ENCODE data around the gene WEE2.
A peak's percentile ranks its signal among the peaks of the same experiment; 100 is the strongest.

Gene WEE2

DNA sequence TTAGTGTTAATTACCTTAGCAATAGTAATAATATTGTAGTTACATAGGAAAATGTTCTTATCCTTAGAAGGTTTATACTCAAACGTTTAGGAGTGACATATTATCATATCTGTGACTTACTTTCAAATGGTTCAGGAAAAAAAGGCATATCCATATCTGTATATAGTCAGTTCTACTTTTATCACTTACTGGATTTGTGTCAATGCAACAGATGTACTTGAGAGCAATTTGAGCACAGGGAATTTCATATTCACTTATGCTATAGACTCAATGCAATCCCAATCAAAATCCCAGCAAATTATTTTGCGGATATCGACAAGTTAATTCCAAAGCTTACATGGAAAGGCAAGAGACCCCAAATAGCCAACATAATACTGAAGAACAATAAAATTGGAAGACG, 16.2 kb upstream of the WEE2 start:
- no peak for DNase-seq

DNA sequence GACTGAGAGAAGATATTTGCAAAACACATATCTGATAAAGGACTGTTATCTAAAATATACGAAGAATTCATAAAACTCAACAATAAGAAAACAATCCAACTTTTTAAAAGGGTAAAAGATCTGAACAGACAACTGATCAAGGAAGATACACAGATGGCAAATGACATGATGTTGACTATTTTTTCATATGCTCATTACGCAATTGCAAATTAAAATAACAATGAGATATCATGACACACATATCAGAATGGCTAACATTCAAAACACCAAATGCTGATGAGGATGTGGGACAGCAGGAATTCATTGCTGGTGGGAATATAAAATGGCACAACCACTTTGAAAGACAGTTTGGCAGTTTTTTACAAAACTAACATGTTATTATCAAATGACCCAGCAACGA, 15.1 kb upstream of the WEE2 start:
- DNase-seq = no peak

DNA sequence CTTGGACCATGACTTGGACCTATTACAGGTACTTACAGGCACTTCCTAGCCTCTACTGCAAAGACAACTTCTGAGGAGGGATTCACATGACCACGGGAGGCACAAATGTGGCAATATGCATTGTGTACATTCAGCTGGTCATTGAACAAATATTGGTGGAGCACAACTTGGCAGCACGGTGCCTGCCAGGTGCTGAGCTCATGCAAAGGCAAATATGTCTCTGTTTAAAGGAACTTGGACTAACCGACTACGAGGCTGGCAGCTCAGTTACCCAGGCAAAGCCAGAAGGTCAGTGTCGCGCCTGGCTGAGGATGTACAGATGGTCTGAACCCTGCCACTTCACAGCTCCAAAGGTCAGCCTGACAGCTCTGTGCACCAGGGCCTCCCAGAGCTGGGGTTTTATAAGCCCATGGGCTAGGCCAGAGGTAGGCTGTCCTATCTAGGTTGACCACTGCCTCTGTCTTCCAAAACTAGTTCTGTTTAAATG, 12.3 kb upstream of the WEE2 start:
- no peak for DNase-seq

DNA sequence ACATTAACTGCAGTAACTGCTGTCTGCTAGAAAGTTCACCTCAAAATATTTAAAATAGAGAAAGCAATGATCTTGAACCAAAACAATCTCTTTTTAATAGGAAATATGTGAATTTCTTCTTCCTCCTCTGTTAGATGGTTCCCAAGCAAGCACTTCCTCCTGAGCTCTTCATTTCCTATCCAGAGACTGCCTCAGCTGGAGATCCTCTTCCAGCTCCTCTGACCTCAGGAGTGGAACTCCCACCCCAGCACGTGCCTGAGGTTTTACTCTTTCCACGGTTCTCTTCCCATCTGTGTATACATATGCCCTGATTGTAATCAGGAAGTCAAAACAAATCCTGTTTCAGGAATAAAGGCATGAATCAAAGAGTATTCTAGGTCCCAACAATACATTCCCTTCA, 11.8 kb upstream of the WEE2 start:
- DNase-seq = no peak

DNA sequence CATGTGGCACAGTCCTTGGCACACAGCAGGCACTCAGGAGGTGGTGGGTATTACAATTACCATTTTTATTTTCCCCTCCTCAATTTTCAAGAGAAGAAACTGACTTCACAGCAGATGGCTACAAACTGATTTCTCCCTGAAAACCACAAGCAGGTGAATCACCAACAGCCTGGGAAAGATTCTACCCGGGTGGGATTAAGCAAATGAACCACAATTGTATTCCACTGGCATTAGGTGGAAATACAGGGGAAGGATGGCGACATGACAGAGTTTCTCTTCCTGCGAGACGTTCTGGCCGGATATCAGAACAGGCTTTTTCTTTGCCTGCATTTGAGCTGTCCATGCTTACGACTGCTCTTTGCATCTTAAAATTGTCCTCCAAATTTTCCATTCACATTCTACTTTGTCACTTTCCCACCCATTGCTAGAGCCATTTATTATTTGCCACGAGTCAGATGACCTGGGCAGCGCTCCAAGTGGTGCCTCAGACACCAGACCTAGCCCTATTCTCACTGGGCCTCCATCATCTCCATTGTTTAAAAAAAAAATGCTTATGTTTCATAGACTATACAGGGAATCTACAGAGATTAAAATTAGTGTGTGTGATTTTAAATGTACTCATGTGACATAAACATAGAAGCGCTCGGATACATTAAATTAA, 10.8 kb upstream of the WEE2 start:
- DNase-seq = no peak

DNA sequence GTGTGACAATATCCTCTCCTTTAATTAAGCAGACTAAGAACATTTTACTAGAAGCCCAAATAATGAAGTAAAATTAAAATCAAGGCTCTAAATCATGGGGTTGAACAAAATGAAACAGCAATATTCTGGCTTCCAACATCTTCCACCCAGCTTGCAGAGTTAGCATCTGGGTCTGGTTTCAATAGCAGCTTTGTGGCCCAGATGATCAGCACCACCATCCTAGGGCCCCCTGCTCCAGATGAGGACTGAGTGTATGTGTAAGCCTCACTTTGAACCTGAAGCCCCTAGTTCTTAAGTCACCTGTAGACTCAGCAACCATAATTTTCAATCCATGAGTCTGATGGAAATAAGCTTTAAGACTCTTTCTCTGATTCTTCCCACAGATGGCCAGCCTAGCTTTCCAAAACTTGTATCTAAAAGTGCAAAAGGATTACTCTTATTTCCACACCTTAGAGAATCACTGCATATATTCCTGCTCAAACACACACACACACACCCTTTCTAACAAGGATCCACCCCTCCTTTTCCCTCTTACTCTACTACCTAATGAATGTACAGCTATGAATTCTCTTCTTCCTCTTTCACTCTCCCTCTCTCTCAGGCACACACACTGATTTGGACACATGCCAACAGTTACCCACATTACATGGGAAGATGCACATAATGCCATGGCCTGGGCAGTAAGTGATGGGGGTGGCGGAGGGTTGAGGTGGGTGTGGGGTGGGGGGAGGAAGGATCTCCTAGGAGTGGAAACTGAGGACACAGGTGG, 9.7 kb upstream of the WEE2 start:
- DNase-seq = no peak

DNA sequence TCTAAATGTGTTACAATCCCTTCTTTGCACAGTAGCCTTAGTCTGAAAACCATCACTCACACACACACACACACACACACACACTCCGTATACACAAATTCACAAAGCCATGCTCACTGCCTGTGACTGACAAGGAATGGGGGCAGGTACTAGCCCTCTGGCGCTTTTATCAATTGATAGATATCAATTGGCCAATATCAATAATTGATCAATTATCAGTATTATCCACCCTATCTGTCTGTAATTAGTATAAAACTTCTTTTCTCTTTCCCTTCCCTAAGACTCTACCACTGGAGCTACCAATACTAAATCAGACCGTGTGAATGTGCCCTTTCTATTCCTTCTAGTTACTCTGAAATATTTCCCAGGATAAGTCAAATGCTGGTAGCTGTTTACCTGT, 8.3 kb upstream of the WEE2 start:
- DNase-seq = no peak

DNA sequence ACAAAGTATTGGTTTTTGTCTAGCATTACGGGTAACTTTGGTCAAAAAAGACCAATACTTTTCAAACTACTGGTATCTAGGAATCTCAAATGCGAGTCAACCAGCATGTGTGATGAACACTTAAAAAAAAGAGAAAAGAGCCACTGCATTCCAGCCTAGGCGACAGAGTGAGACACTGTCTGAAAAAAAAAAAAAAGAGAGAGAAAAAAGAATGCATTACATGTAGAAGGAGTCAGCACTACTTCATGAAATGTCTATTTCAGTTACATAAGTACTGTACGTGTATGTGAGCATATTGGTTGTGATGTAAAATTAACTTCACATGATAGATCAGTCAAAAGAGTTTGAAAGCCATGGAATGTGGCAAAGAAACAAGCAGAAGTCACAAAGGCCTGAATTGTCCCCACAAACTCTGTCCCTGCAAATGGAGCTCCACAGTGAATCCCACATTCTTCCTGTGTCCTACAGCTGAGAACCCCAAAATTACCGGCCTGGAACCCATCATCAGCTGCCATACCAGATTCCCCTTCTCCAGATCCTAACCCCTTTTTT, 7.8 kb upstream of the WEE2 start:
- no peak for DNase-seq

DNA sequence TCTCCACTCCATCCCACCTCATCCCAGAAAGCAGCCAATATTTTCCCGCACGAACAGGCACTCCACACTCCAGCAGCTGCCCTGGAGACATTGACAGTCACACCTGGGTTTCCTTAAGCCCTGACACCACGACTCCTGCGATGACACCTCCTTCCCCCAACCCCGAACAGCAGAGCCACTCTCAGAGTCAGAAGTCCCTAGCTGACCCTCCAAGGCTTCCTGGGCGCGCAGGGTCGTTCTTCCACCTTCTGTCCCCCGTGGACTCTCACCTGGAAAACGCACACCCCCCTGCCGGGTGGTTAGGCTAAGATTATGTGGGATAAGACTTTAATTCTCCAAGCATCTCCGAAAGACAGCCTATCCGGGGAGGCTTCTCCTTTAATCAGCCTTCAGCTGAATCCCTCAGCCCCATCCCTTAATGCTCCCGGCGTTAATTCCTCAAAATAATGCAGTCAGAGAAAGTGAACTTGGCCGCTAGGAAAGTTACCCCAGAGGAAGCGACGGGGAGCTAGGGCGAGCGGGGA, 7.2 kb upstream of the WEE2 start:
- no peak for DNase-seq

DNA sequence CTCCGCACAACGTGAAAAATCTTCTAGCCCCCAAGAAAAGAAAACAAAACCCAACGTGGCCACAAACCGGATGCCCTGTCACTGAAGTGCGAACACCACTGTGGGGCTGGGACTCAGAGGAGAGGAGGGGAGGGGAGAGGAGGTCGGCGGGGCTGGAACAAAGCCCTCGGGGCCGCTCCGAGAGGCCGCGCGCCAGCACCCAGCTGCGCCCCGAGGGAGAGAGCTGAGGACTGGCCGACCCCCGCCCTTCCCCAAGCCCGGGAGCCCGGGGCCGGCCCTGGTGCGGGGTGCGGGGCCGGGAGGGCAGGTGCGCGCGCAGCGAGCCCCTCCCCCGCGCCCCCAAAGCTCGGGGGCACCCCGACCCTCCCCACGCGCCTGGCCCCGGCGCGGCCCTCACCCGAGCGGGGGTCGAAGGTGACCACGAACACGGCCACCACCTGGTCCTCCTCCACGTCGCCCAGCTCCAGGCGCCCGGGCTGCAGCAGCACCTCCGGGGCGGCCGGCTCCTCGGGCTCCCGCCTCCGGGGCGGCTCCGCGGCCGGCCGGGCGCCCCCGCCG, 6.6 kb upstream of the WEE2 start:
- DNase-seq = peak; percentile 34

DNA sequence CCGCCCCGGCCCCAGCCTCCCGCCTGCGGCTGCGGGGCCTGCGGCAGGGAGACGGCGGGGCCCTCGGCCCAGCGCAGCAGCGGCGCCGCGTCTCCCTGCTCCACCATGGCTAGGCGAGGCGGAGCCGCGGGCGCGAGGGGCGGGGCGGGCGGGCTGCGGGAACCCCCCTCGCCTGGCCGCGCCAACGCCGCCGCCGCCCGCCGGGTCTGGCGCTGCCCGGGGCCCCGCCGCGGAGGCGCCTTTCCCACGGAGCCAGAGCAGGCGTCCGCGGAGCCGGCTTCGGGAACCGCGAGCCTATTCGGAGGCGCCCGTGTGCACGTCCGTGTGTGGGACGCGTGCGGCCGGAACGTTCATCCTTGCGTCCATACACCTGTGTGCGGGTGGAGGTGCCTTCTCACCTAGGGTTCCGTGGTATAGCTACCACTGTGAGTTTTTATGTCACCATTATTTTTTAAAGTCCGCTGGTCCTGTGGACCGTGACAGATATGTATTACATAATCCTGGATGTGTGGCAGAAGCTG, 6.0 kb upstream of the WEE2 start, which contains the start of gene DENND11:
TSS of gene DENND11 (minus strand) at position 120 of the 521 bp plus-strand sequence. CDS start at position 107, 13 bp downstream.
- peak; percentile 43 for DNase-seq

DNA sequence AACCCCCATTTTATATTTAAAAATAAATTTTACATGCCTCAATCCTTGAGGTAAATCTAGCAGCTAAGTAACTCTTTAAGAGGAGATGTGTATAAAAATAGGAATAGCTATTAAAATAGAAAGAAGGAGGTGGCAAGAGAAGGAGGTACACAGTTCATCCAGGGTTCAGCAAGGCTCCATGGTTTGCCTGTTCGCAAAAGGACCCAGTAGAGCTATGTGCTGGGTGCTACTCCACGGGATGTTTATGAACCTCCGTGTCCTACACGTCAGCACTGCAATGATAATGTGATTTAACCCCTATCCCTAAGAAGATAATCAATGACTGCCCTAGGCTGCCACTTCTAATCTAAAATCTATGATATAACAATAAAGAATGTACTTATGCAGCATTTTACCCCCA, 5.3 kb upstream of the WEE2 start:
- no peak for DNase-seq

DNA sequence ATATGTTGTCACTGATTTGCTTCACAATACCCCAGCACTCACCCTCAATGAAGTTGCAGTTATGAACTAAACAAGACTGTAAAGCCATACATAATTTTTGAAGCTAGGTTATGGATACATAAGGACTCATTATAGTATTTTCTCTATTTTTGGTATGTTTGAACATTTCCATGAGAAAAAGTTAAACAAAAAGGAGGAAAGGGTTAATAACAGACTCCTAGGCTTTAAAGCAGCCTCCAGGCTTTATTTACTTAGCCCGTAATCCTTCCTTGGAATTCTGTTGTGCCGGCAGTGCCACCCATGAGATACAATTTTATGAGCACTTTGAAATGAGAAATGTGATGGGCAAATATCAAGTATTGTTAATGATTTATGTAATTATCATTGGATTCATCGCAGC, 4.0 kb upstream of the WEE2 start:
- DNase-seq = no peak

DNA sequence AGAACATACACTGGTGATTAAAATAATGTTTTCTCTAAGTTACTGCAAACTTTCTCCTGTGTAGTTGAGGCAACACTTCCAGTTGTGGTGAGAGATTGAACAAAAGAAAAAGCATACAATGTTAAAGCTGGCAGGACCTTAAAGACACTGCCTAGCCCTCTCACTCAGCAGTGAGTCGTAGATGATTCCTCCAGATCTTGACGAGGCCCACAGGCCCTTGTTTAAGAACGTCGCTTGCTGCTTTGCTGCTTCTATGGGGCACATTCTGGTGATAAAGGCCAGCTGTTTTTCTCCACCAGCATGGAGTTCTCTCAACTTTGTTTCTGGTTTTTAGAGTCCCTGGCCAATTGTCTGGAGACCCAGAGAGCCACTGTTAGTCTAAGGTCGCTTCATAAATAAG, 3.4 kb upstream of the WEE2 start:
- no peak for DNase-seq

DNA sequence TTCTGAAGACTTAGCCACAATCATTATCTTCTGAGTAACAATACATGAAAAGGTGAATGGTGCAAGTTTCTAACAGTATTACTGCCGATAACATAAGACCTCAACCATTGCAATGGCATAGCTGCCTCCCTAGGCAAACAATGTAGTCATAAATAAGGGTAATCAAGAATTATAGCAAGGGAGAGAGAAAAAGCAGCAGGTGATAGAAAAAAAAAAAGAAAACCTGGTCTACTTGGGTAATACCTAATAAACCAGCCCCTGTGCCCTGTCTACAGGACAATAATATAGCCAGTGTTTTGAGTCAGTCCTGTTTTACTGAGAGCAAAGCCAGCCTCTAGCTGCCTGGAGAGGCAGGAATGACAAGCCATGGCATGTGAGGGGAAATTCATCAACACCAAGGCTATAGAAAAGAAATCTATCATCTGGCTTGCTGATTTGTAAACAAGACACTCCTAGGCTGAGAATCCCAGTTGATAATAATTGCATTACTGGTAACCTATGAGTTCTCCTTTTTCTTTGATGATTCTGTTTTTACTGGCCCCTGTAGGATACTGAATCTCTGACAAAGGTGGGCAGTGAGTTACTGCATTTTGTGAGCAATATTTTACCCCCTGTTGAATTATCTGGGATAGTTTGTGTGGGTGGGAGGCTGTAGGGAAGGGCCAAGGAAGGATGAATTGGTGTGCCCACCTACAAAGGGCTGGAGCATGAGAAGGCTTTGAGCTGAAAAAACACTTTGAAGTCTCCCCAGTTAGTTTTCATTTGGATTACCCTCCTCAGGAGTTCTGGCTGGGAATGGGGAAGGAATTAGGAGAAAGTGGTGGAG, 1.7 kb upstream of the WEE2 start:
- DNase-seq = no peak

DNA sequence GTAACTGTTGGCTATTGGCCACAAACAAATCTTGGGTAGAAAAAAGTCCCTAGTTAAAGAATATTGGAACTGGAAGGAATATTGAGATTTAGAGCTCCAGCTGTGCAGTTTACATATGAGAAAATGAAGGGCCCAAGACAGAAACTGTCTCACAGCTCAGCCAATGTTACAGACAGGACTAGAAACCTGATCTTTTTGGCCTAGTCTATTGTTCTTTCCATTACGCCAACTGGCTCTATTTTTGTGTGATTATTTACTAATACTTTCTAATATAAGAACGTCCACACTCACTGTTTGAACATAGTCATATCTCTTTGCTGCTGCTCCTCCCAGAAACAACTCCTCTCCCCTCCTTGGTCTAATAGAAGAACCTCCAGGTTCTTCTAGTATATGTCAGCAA, 1.2 kb downstream of the WEE2 start:
- no peak for DNase-seq

DNA sequence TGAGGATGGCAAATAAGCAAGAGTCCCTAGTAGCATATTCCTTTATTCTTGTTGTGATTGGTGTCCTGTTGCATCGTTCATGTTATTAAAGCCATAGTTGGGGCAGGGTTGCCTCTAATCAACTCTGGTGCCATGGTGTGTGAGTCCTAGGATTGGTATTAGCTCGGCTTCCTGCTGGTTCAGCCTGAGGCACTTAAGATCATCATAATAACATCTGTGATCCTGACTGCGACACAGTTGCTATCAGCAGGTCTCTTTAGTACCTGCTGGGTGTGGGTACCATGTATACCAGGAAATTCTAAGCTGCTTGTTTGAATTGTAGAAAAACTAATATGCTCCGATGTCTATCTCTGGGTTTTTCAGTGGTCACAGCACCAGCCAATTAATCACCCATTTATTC, 1.6 kb downstream of the WEE2 start:
- no peak for DNase-seq

DNA sequence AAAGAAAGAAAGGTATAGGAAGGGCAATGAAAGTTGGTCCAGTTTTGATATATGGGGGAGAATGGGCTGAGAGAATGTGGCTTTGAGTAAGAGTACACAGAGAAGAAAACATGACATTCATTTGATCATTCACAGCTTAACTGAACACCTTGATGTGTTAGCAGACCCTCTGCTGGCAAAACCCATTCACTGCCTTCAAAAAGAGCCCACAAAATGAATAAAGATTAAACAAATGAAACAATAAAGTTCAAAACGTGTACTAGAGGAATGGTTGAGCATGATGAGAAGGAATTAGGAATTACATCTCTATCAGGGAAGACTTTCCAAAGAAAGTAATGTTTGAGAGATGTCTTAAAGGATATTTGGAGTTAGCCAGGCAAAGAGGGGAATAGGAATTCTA, 2.1 kb downstream of the WEE2 start:
- no peak for DNase-seq

DNA sequence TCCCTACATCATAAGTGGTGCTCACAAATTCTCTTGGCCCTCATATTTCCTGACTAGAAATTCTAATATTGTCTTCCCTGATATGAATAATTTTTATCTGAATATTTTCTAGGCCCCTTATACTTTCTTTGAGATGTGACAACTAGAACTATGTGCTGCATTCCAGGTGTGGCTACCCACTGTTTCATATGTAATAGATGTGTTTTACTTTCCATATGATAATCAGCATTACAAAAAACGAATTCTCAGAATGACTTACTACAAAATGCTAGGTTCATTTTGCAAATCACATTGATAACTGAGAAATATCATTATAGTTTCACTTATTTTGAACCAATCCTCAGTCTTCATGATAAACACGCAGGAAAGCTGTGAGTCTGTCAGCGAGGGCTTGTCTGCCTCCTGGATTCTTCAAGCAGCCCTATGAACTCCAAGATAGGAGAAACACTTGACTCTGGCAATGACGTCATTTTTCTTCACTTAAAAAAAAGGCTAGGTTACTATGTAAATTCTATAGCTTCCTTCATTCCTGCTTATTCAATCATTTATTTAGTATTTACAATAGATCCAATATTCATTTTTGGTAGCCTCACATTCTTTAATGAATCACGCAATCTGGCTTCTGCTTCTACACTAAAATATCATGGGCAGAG, 4.6 kb downstream of the WEE2 start:
- DNase-seq = no peak

DNA sequence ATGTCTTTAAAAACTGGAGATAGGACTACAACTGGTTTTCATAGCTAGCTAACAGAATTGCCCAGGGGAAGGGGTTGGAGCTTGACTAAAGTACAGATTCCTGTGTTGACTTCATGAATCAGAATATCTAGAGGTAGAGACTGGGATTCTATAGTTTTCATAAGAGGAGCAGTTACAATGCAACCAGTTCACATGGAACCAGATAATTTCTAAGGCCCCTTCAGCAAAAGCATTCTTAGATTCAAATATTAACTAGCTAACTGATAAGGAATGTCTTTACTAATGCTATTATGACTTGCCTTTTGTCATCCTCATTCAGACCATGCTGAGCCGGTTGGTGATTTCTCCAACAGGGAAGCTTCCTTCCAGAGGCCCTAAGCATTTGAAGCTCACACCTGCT, 5.7 kb downstream of the WEE2 start:
- DNase-seq = no peak

DNA sequence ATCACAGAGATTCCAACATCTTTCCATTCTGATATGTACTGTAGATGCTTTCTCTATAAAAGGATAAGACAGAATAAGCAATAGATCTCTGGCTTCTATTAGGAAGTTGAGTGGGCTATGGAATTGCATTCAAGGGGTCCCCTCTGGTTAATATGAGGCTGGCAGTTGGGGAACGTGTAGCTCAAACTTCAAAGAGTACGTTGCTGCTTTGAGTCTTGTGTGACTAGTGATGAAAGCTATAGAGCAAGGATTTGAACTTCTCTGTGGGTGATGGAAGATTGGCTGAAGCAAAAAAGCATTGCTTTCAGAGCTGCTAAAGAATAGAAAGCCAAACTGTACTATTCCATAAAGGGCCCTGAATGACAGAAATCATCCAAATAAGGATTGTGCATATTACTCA, 6.4 kb downstream of the WEE2 start:
- no peak for DNase-seq

DNA sequence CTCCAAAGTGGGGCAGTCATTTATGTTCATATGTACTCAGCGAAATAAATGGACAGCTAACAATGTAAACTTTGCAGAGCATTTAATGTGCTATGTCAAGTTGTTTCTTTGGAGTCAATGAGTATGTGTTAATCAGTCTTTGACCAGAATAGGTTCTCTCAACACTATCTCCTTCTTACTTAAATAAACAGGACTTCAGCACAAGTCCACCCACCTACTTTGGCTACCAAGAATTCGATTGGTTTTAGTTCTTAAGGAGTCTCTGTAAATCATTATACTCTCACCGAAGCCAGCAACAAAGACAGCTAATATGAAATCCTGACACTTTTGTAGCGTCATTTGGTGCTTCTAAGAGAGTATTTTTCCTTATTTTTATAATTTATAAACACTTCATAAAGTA, 6.9 kb downstream of the WEE2 start:
- DNase-seq = no peak

Data from NCI-H2171 (cell line).